H9 (cell line): ENCODE measurements around the gene BRI3BP. TPM values are rescaled to one million over a fixed set of nuclear protein-coding genes. Genes with fewer than 3 reads are reported as not detected.

ENCODE experiments used
- DNase-seq: peaks from one replicate; pipeline ENCODE4 v3.0.0-alpha.2; 2017
- H2AFZ ChIP-seq: one replicate; pipeline ENCODE4 v1.6.1; 2013; ENCODE audit warnings: mild to moderate bottlenecking, low read length, control low read depth, moderate library complexity
- H2AK5ac ChIP-seq: 2 replicates; pipeline ENCODE4 v1.6.1; 2013; ENCODE audit warnings: low read length, control low read depth, mixed read lengths; ENCODE audit not compliant: insufficient read length
- H2BK120ac ChIP-seq: one replicate; pipeline ENCODE4 v1.6.1; 2013; ENCODE audit warnings: low read depth, mild to moderate bottlenecking, low read length, control low read depth, inconsistent platforms; ENCODE audit not compliant: poor library complexity, severe bottlenecking
- H2BK12ac ChIP-seq: 2 replicates; pipeline ENCODE4 v1.6.1; 2013; ENCODE audit warnings: low read length, control low read depth, mixed read lengths, low read depth; ENCODE audit not compliant: insufficient read length
- H2BK15ac ChIP-seq: 2 replicates; pipeline ENCODE4 v1.6.1; 2013; ENCODE audit warnings: low read depth, low read length, control low read depth
- H2BK20ac ChIP-seq: one replicate; pipeline ENCODE4 v1.6.1; 2013; ENCODE audit warnings: low read depth, mild to moderate bottlenecking, low read length, control low read depth, inconsistent platforms; ENCODE audit not compliant: poor library complexity, severe bottlenecking
- H2BK5ac ChIP-seq: 2 replicates; pipeline ENCODE4 v1.6.1; 2013; ENCODE audit warnings: low read length, control low read depth, mixed read lengths; ENCODE audit not compliant: insufficient read length
- H3K14ac ChIP-seq: 2 replicates; pipeline ENCODE4 v1.6.1; 2013; ENCODE audit warnings: low read length, control low read depth; ENCODE audit not compliant: insufficient read depth
- H3K18ac ChIP-seq: 2 replicates; pipeline ENCODE4 v1.6.1; 2013; ENCODE audit warnings: low read depth, mild to moderate bottlenecking, mixed read lengths, low read length, control low read depth; ENCODE audit not compliant: insufficient read length
- H3K23ac ChIP-seq: 2 replicates; pipeline ENCODE4 v1.6.1; 2013; ENCODE audit warnings: low read length, control low read depth, mixed read lengths, low read depth; ENCODE audit not compliant: insufficient read length
- H3K23me2 ChIP-seq: 2 replicates; pipeline ENCODE4 v1.6.1; 2013; ENCODE audit warnings: low read depth, mild to moderate bottlenecking, mixed read lengths, low read length, control low read depth; ENCODE audit not compliant: insufficient read length, poor library complexity, severe bottlenecking
- H3K27ac ChIP-seq: 2 replicates; pipeline ENCODE4 v1.5.1; 2013; ENCODE audit warnings: low read length, control low read depth, mixed read lengths, low read depth; ENCODE audit not compliant: insufficient read length
- H3K27me3 ChIP-seq: 2 replicates; pipeline ENCODE4 v1.6.1; 2013; ENCODE audit warnings: low read length, control low read depth, inconsistent platforms; ENCODE audit not compliant: insufficient read depth
- H3K4ac ChIP-seq: 2 replicates; pipeline ENCODE4 v1.6.1; 2013; ENCODE audit warnings: low read depth, mild to moderate bottlenecking, control low read depth, inconsistent platforms, low read length, moderate library complexity
- H3K4me1 ChIP-seq: 2 replicates; pipeline ENCODE4 v1.6.1; 2013; ENCODE audit warnings: low read length, control low read depth, inconsistent platforms; ENCODE audit not compliant: insufficient read depth
- H3K4me2 ChIP-seq: 2 replicates; pipeline ENCODE4 v1.6.1; 2013; ENCODE audit warnings: low read length, control low read depth, mixed read lengths; ENCODE audit not compliant: insufficient read length, insufficient read depth
- H3K56ac ChIP-seq: 2 replicates; pipeline ENCODE4 v1.6.1; 2013; ENCODE audit warnings: low read depth, mild to moderate bottlenecking, mixed read lengths, low read length, control low read depth; ENCODE audit not compliant: insufficient read length
- H3K79me1 ChIP-seq: 2 replicates; pipeline ENCODE4 v1.6.1; 2013; ENCODE audit warnings: low read depth, mild to moderate bottlenecking, moderate library complexity, low read length, control low read depth, inconsistent platforms; ENCODE audit not compliant: insufficient read depth, poor library complexity, severe bottlenecking
- H3K79me2 ChIP-seq: 2 replicates; pipeline ENCODE4 v1.6.1; 2013; ENCODE audit warnings: low read length, control low read depth, inconsistent platforms; ENCODE audit not compliant: insufficient read depth
- H3K9ac ChIP-seq: 2 replicates; pipeline ENCODE4 v1.6.1; 2013; ENCODE audit warnings: low read length, control low read depth, mixed read lengths; ENCODE audit not compliant: insufficient read length; ENCODE audit errors: extremely low read depth
- H3K9me3 ChIP-seq: one replicate; pipeline ENCODE4 v1.6.1; 2013; ENCODE audit warnings: low read depth, low read length, inconsistent platforms; ENCODE audit not compliant: control insufficient read depth
- H3T11ph ChIP-seq: one replicate; pipeline ENCODE4 v1.6.1; 2013; ENCODE audit warnings: mild to moderate bottlenecking, low read length, control low read depth, inconsistent platforms
- H4K20me1 ChIP-seq: one replicate; pipeline ENCODE4 v1.6.1; 2013; ENCODE audit not compliant: control insufficient read depth, insufficient read length, insufficient read depth
- H4K5ac ChIP-seq: 2 replicates; pipeline ENCODE4 v1.6.1; 2013; ENCODE audit warnings: low read depth, mild to moderate bottlenecking, mixed read lengths, low read length, control low read depth; ENCODE audit not compliant: insufficient read length
- H4K8ac ChIP-seq: replicated peaks from 2 replicates; pipeline ENCODE4 v1.6.1; 2013; ENCODE audit warnings: low read length, control low read depth, mixed read lengths, low read depth; ENCODE audit not compliant: insufficient read length
- H4K91ac ChIP-seq: 2 replicates; pipeline ENCODE4 v1.6.1; 2013; ENCODE audit warnings: low read depth, mild to moderate bottlenecking, moderate library complexity, mixed read lengths, low read length, control low read depth; ENCODE audit not compliant: insufficient read length
- H3K27ac Mint-ChIP-seq, 3 experiments: 2 replicates in 2 of 3; 3 replicates in 1 of 3; pipeline ENCODE4 v1.8.0; 2020 to 2021; ENCODE audit warnings: mixed read lengths in 3 of 3, mild to moderate bottlenecking in 1 of 3, moderate library complexity in 1 of 3
- H3K27me3 Mint-ChIP-seq: 2 replicates; pipeline ENCODE4 v1.8.0; 2021; ENCODE audit warnings: low read depth, mild to moderate bottlenecking, moderate library complexity, mixed read lengths
- H3K36me3 Mint-ChIP-seq, 3 experiments: 2 replicates in 2 of 3; 3 replicates in 1 of 3; pipeline ENCODE4 v1.8.0; 2020 to 2021; ENCODE audit warnings: low read depth in 3 of 3, mixed read lengths in 3 of 3; ENCODE audit not compliant: insufficient read depth in 1 of 3
- H3K4me1 Mint-ChIP-seq, 2 experiments: 2 replicates each; pipeline ENCODE4 v1.8.0; 2020; ENCODE audit warnings: mixed read lengths in 2 of 2
- H3K4me3 Mint-ChIP-seq, 2 experiments: 2 replicates in 1 of 2; 3 replicates in 1 of 2; pipeline ENCODE4 v1.8.0; 2020 to 2021; ENCODE audit warnings: mild to moderate bottlenecking in 2 of 2, mixed read lengths in 2 of 2, moderate library complexity in 1 of 2
- H3K9me3 Mint-ChIP-seq, 2 experiments: 2 replicates in 1 of 2; 3 replicates in 1 of 2; pipeline ENCODE4 v1.8.0; 2020; ENCODE audit warnings: mild to moderate bottlenecking in 2 of 2, mixed read lengths in 2 of 2, moderate library complexity in 1 of 2
- CTCF ChIP-seq: fragments of 200-600 bp; sonication (generic); conservative IDR thresholded peaks from 3 replicates; pipeline ENCODE4 v1.8.0; 2021; ENCODE audit warnings: antibody characterized with exemption, mild to moderate bottlenecking
- WGBS: extraction: QIAGEN DNeasy Blood & Tissue Kit; methylation state at CpG from one replicate; pipeline ENCODE4 v1.1.7; 2013; ENCODE audit warnings: missing lambda C conversion rate, low lambda C conversion rate, mixed read lengths; ENCODE audit not compliant: insufficient read length; ENCODE audit errors: extremely low coverage; 5-methylcytosine and 5-hydroxymethylcytosine counted together
- total RNA-seq: library from RNA; stranded (reverse); gene quantifications from 2 replicates; pipeline ENCODE4 v1.2.1, GENCODE V29; 2021

Gene BRI3BP
- total RNA-seq, 1 experiment from 2014 or later: 10.5 TPM

GRCh38 chr12:124964251-124964650 lies 29.2 kb upstream of the BRI3BP start:
- H3K9me3 ChIP-seq: no peaks in the 10 kb centered on the region
- no peak overlapping the region for H4K91ac ChIP-seq
- no peaks in the 10 kb centered on the region for H3K23me2 ChIP-seq
- no peaks in the 10 kb centered on the region for H3K9me3 Mint-ChIP-seq
- no peak overlapping the region for H2BK15ac ChIP-seq
- no peaks in the 10 kb centered on the region for H3K27me3 Mint-ChIP-seq
- no peak overlapping the region for H3K27ac ChIP-seq
- H3K27ac Mint-ChIP-seq: peak overlapping the region in 1 of 3 experiments; percentile 26; a peak in 1 of 7 replicates
- H4K20me1 ChIP-seq: no peaks in the 10 kb centered on the region
- no peak overlapping the region for H2AK5ac ChIP-seq
- H3K9ac ChIP-seq: no peak overlapping the region
- no peak overlapping the region for H2BK12ac ChIP-seq
- peaks cover 33 to 91% (median 68%) of the 10 kb centered on the region in 3 experiments for H3K36me3 Mint-ChIP-seq
- no peak overlapping the region for H2AFZ ChIP-seq
- H4K5ac ChIP-seq: no peak overlapping the region
- no peaks in the 10 kb centered on the region for H3K79me2 ChIP-seq
- no peak overlapping the region for H2BK120ac ChIP-seq
- H3K4me2 ChIP-seq: no peak overlapping the region
- H3T11ph ChIP-seq: no peak overlapping the region
- H3K14ac ChIP-seq: no peak overlapping the region
- H3K79me1 ChIP-seq: no peaks in the 10 kb centered on the region
- no peak overlapping the region for H3K56ac ChIP-seq
- no peaks in the 10 kb centered on the region for H3K4me1 Mint-ChIP-seq
- no peak overlapping the region for H2BK20ac ChIP-seq
- no peaks in the 10 kb centered on the region for H3K27me3 ChIP-seq
- no peak overlapping the region for H2BK5ac ChIP-seq
- H3K4ac ChIP-seq: no peak overlapping the region
- DNase-seq: no peak
- no peak overlapping the region for H4K8ac ChIP-seq
- TF ChIP-seq CTCF: no peak
- H3K4me3 Mint-ChIP-seq: no peak overlapping the region
- H3K18ac ChIP-seq: no peak overlapping the region
- WGBS: no CpG with 5 or more reads among the region's 22 CpGs
- H3K23ac ChIP-seq: no peak overlapping the region
- H3K4me1 ChIP-seq: no peaks in the 10 kb centered on the region
